Astrocyte of the cerebellum (primary cell): ENCODE data around the gene HYAL1.
"Not testable (repeated sequence)": the region's sequence is repeated elsewhere in the genome, so short reads cannot be mapped to it uniquely, and the experiment has no call there.

Source experiments
- DNase-seq: peaks from one replicate; pipeline ENCODE4 v3.0.0-alpha.2; 2011; ENCODE audit warnings: low read depth
- H3K4me3 ChIP-seq: 2 replicates; pipeline ENCODE4 v1.5.1; 2011; ENCODE audit warnings: mild to moderate bottlenecking, low read depth, low read length, moderate library complexity
- CTCF ChIP-seq: IDR thresholded peaks from 2 replicates; pipeline ENCODE4 v1.5.1; 2012; ENCODE audit warnings: low read length, low read depth, moderate library complexity, mild to moderate bottlenecking; ENCODE audit errors: missing control alignments
- in situ Hi-C: cut with HindIII; loops from 2 replicates; pipeline ENCODE4 v1.10.0; 2017; ENCODE audit warnings: low sequenced_read_pairs

Gene HYAL1

GRCh38 chr3:50287262-50287661, 16.1 kb downstream of the HYAL1 start:
- DNase-seq: no peak
- no peak for TF ChIP-seq CTCF
- in situ Hi-C loops: no loop called here
- no peak overlapping the region for H3K4me3 ChIP-seq

GRCh38 chr3:50286322-50287227, 16.8 kb downstream of the HYAL1 start:
- no peak for TF ChIP-seq CTCF
- H3K4me3 ChIP-seq: no peak overlapping the region
- in situ Hi-C loops: no loop called here
- DNase-seq: no peak

GRCh38 chr3:50284121-50284520, 19.3 kb downstream of the HYAL1 start:
- H3K4me3 ChIP-seq, in situ Hi-C loops, DNase-seq: not testable (repeated sequence)

GRCh38 chr3:50279255-50280016, 23.9 kb downstream of the HYAL1 start:
- in situ Hi-C loops: no loop called here
- no peak overlapping the region for H3K4me3 ChIP-seq
- no peak for TF ChIP-seq CTCF
- DNase-seq: no peak

GRCh38 chr3:50278880-50279224, 24.5 kb downstream of the HYAL1 start, which contains the start of gene LSMEM2:
LSMEM2 (plus strand) TSS chr3:50279087; CDS start chr3:50279114, 27 bp downstream.
- no peak within 1 kb of the TSS for H3K4me3 ChIP-seq
- TF ChIP-seq CTCF: no peak
- in situ Hi-C loops: no loop called here
- no peak for DNase-seq

GRCh38 chr3:50278123-50278879, 25.1 kb downstream of the HYAL1 start:
- DNase-seq: no peak
- TF ChIP-seq CTCF: no peak
- no peak overlapping the region for H3K4me3 ChIP-seq
- in situ Hi-C loops: no loop called here
